Activated CD4-positive, CD25-positive, alpha-beta regulatory T cell treated with anti-CD3 and anti-CD28 coated beads, Interleukin-2, amount 50 U/mL, for 72 hours (primary cell): Measurements from ENCODE around the gene TMEM204.
"Not testable (repeated sequence)": the region's sequence is repeated elsewhere in the genome, so short reads cannot be mapped to it uniquely, and the experiment has no call there.

Experiments
- DNase-seq: peaks from one replicate; pipeline ENCODE4 v3.0.0; 2021

The TMEM204 gene

DNA sequence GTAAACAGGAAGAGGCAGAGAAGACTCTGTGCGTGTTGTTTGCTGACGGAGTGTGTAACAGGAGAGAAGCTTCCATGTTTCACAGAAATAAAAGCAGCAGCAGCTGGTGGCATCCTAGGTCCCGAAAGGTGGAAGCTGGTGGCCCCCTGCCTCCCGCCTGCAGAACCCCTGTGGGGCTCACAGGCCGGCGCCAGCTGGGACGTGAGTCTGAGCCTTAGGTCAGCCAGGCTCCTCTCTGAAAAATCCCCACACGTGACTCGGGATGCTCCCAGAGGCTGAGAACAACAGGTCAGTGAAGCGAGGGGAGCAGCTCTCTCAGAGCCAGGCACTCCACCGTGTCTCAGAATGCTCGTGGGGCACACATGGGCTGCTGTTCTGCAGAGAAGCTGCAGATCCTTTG is 27.4 kb downstream of the TMEM204 start:
- DNase-seq = no peak

GRCh38 chr16:1561266-1561665 is 27.8 kb downstream of the TMEM204 start:
- no peak for DNase-seq

- DNase-seq = no peak
Observed at GRCh38 chr16:1561836-1562235, 28.4 kb downstream of the TMEM204 start.

DNA sequence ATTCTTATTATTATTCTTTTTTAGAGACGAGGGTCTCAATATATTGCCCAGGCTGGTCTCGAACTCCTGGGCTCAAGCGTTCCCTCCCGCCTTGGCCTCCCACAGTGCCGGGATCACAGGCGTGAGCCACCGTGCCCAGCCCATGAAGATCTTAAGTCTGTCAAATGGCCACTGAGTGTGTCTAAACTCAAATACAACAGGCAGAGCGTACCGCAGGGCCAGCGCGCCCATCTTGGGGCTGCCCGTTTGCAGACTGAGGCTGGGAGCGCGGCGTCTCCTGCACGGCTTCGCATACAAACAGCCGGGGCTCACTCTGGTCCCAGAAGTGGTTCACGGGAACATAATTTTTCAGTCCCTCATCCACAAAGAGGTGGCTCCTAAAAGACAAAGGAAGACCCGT is 30.3 kb downstream of the TMEM204 start:
- DNase-seq = no peak

- DNase-seq = no peak
Observed at GRCh38 chr16:1564325-1564724, 30.9 kb downstream of the TMEM204 start.

DNA sequence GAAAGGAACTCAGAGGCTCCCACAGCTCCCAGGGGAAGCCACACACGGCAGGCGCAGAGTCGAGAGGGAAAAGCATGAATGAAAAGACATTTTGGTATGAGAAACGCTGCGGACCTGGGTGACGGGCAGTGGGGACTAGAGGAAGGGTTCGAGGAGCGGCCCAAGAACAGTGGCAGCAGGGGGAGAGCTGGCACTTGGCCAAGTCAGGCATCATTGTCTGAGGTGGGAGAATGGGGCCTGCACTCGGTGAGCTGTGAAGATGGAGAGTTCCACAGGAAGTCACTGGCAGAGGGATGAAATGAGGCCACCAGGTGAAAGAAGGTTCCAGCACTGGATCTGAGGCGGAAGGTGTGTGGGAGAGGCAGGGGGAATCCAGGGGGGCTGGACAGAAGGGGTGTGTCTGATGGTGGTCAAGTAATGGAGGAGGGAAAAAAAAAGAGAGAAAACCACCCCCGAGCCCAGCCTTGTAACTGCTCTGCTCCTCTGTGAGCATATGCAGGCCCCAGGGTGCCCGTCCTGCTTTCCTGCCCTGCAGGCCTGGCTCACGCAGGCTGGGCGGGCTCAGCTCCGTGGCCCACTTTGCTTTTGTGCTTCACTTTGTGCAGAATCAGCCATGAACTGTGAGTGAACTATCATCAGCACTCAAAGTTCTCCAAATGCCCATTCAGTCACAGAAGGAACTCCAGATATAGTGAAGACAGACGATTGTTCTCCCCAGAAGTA is 31.8 kb downstream of the TMEM204 start:
- DNase-seq = no peak

DNA sequence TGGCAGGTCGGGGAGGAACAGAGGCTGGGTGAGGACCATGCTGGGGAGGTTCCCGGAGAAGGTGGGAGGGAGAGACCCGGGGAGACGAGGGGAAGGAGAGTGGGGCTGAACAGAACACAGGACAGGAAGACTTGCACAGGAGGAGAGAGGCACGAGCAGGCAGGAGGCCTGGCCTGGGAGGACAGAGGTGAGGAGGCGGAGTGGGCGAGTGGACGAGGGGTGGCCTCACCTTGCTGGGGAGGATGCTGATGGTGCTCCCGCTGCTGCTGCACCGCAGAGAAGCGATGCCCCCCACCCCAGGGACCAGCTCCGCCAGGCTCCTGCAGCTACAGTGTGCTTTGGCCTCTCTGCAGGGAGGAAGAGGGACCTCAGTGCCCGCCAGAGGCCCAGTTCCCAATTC is 34.5 kb downstream of the TMEM204 start:
- no peak for DNase-seq

DNA sequence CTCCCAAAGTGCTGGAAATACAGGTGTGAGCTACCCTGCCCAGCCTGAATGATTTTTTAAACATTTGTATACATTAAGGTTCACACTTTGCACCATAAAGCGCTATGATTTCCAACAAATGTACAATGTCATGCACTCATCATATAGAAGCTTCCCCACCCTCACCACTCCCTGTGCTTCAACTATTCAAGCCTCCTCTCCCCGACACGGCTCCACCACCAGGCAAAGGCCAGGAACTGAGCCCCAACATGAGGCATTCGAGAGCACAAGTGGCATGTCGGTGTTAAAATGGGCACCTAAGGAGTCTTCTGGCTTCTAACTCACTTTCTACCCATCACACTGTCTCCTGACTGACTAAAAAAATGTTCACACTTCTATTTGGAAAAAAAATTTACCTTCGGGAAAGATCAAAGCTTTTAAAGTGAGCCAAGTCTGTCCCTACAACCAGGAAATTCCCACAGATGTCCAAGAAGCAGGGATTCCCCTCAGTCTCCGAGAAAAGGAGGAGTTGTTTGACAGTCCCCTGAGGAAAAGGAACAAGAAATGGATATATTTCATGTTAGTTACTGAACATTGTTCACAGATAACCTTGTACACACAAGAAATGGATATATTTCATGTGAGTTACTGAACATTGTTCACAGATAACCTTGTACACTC is 37.7 kb downstream of the TMEM204 start:
- DNase-seq = no peak

DNA sequence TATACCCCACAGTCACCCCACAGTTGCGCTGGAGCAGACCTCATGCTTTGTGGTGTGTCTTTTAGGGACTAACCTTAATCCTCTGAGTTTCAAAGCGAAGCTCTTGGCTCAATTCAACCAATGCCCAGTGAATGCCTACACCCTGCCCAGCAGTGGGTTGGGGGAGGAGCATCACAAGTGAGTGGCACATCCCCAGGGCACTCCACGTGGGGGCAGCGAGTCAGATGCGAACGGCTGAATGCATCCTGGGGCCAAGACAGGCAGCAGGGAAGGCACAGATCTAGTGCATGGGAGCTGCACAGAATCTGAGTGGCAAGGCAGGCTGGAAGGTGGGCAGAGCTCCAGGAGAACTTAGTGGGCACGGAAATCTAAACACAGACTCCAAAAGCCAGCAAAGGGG is 39.2 kb downstream of the TMEM204 start:
- DNase-seq = no peak

GRCh38 chr16:1573301-1573700 is 39.8 kb downstream of the TMEM204 start:
- no peak for DNase-seq

GRCh38 chr16:1575578-1575977 is 42.1 kb downstream of the TMEM204 start:
- no peak for DNase-seq

GRCh38 chr16:1579214-1579613 is 45.7 kb downstream of the TMEM204 start:
- no peak for DNase-seq

GRCh38 chr16:1580256-1580655 is 46.8 kb downstream of the TMEM204 start:
- no peak for DNase-seq

DNA sequence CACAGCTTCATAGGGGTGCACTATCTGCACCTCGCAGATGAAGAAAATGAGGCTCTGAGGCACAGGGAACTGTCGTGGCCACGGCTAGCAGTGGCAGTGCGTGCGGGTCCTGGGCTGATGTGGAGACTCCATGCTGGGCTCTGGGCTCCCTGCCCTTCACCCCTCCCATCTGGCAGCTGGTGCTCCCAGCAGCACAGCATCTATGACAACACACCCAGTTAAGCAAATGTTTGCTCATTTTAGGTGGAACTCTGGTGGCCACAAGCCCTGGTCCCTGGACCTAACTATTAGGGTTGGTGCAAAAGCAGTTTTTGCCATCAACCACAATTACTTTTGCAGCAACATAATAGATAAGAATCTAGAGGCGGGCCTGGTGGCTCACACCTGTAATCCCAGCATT is 47.5 kb downstream of the TMEM204 start:
- no peak for DNase-seq

DNA sequence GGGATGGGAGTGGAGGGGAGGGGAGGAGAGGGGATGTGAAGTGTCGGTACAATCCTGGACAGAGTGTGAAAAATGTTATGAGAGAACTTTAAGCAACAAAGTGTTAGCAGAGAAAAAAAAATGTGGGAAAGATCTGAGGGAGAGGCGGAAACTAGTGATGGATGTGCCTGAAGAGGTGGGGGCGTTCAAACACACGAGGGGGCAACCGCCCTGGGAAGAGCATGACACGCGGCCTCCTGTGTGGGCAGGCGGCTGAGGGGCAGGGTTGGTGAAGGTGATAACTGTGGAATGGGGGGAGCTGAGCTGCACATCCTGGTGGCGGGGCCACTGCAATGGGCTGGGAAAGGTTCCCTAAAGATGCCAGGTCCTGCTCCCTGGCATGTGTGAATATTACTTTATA is 48.3 kb downstream of the TMEM204 start:
- no peak for DNase-seq

DNA sequence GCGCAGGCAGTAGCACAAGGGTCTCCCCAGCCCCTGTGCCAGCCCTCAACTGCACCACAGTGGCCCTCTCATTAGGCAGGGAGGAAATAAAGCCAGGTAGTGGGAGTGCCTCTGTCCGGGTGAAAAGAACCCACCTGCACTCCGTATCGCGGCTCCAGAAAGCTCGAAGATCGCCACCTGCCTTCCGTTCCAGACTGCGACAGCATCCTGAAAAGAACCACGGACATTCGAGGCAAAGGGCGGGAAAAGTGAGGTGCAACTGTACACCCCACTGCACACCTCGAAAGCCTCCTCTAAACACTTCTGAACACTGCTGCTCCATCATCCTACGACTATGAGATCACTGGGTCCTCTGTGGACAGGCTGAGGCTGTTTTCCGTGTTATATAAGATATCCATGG is 49.7 kb downstream of the TMEM204 start:
- DNase-seq = no peak

DNA sequence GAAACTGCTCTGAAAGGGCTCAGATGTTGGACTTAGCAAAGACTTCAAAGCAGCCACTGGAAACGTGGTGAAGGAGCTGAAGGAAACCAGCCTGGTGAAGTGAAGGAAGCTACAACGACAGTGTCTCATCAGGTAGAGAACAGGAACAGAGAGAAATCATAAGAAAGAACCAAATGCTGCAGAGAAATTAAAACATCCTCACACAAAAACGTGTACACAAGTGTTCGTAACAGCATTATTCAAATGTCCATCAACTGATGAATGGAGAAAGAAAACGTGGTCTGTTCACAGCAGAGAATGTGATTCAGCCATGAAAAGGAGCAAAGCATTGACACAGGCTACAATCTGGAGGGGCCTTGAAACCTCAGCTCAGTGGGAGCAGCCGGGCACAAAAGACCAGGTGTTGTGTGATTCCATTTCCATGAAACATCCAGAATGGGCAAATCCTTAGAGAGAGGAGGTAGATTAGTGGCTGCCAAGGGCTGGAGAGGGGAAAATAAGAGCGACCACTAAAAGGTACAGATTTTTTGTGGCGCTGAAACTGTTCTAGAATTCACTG is 51.5 kb downstream of the TMEM204 start:
- DNase-seq = no peak

DNA sequence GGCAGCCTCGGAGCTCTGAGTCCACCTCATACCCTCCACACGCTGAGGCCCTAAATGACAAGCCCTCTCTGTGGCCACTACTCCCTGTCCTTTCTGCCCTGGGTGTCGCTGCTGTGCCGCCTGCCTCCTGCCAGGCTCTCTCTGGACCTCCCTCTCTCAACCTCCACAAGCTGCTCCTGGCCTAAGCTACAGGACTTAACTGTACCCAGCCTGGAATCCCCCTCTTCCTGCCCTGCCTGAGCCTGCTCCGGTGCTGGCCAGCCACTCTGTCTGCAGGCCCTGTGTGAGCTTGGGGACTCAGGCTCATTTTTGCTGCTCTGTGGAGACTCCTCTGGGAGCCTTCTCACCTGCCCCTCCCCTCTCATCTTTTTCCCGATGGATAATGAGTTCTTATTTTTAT is 56.9 kb downstream of the TMEM204 start:
- no peak for DNase-seq

- DNase-seq = no peak
Observed at GRCh38 chr16:1590930-1591705, 57.7 kb downstream of the TMEM204 start.

GRCh38 chr16:1592446-1592845 is 59.0 kb downstream of the TMEM204 start:
- no peak for DNase-seq

GRCh38 chr16:1595511-1595910 is 62.0 kb downstream of the TMEM204 start:
- DNase-seq = not testable (repeated sequence)

GRCh38 chr16:1596516-1596915 is 63.0 kb downstream of the TMEM204 start:
- no peak for DNase-seq

- DNase-seq = no peak
Observed at GRCh38 chr16:1597154-1597553, 63.7 kb downstream of the TMEM204 start.

DNA sequence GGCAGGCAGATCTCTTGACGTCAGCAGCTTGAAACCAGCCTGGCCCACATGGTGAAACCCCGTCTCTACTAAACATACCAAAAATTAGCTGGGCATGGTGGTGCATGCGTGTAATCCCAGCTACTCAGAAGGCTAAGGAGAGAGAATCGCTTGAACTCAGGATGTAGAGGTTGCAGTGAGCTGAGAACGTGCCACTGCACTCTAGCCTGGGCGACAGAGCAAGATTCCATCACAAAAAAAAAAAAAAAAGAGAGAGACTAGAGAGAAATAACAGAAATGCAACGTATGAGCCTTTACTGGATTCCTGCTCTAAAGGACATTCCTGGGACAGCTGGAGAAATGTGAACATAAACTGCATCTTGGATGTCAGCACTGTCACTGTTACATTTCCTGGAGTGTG is 67.6 kb downstream of the TMEM204 start:
- DNase-seq = no peak
